ENCODE data around the gene TMCO4.
"Not testable (repeated sequence)": the region's sequence is repeated elsewhere in the genome, so short reads cannot be mapped to it uniquely, and the experiment has no call there.

The TMCO4 gene

DNA sequence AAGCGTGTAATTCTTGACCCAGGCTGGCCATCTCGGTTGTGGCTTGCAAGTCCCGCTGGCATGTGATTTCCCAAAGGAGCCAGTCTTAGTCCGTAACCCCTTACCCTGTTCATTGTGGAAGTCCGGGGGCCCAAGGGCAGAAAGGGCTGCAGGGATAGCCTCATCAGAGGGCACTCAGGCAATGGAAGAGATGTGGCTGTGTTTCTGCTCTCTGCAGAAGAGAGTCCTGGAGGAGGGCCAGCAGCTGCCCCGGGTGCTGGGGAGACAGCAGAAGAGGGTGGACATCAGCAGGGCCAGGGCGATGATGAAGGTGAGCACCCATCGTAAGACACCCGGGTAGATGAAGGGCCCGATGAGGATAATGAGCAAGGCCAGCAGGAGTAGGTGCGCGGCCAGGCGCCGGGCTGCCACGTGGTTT is 14.5 kb upstream of the TMCO4 start:
- in situ Hi-C loops (cut with MboI; ENCODE audit: low sequenced_read_pairs), result no loop called here

DNA sequence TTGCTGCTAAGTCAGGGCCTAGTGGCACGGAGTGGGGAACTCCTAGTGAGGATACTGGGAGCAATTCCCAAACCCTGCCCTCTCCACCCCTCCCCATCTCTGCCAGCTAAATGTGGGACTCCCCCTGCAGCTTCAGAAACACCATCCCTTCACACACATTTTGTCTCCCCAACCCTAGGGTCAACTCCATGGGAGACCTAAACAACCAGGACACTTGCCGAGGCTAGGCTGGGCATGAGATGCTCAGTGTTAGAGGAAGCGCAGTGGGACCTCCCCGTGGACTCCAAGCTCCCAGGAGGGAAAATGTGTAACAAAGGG is 13.9 kb upstream of the TMCO4 start:
- in situ Hi-C loops (cut with MboI; ENCODE audit: low sequenced_read_pairs), result no loop called here

DNA sequence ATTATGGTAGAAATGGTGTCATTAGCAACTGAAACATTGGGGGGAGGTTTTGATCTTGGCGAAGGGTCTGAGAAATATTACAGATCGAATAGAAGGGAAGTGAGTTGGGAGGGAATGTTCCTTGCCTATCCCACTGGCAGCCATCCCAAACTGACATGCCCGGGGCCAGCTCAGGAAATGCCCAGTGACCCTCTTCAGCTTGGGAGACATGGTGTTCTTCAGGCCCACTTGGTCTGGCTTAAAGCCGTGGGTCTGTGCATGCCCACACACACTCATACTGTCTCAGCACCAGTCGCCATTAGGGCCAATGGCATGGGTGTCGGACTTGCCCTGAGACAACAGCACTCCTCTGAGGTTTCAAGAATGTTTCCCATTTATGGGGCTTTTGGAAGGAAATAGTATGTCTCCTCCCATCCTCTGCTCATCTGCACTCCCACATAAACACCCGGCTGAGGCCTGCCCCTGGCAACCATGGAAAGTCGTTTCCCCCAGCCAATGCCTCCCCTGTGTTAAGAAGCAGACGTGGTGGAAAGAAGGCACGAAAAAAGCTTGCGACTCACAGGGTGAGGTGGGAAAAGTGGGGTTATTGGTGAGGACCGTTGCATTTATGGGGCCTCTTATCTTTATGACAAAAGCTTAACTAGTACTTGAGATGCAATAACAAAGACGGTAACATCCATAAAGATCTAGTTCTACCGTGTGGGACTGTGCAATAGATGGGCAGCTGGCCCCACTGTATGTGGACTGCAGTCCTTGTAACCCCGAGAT is 13.3 kb upstream of the TMCO4 start:
- in situ Hi-C loops (cut with MboI; ENCODE audit: low sequenced_read_pairs), result no loop called here

DNA sequence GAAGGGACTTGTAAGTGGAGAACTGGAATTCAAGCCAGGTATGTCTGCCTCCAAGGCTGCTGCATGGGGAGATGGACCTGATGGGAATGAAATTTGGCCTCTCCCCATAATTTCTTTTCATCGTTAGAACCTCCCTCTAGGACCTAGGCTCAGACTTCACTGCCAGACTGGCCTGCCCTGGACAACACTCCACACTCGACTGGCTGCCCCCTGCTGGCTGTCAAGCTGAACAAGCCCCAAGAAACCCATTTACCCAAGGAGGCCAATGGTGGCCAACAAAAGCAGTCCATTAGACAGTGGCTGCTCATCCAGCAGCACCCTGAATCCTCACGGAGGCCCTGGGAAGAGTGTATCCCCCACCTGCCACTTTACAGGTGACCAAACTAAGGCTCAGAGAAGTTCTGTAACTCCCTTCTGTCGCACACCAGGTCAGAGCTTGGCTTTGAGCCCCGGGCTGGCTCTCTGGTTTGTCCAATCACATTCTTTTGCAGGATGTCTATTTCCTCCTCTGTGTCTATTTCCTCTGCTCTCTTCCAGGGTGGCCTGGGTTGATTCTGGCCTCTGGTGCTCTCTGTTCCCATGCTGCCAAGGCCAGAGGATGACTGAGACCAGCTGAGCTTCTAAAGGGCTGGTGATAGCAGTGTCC is 11.6 kb upstream of the TMCO4 start:
- in situ Hi-C loops (cut with MboI; ENCODE audit: low sequenced_read_pairs), result no loop called here

DNA sequence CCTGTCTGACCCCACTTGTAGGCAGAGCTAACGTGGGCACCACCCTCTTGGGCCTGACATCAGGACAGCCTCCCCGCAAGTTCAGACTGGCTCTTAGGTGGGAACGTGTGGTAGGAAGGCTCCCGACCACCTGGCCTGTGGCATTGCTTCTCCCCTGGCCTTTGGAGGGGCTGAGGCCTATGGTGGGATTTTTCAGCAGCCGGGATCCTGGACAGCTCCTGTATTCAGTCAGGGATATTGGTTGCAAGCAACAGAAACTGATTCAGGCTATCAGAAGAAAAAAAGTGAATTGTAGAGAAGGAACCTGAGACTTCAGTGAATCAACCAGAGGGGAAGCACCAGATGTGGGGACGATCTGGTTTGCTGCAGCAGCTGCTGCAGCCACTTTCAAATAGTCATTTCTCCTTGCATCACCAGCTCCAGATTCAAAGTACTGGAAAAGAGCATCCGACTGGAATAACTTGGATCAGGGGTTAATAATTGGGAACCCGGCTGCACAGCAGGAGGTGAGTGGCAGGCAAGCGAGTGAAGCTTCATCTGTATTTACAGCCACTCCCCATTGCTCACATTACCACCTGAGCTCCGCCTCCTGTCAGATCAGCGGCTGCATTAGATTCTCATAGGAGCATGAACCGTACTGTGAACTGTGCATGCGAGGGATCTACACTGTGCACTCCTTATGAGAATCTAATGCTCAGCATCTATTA is 9.5 kb upstream of the TMCO4 start:
- in situ Hi-C loops (cut with MboI; ENCODE audit: low sequenced_read_pairs), result no loop called here

DNA sequence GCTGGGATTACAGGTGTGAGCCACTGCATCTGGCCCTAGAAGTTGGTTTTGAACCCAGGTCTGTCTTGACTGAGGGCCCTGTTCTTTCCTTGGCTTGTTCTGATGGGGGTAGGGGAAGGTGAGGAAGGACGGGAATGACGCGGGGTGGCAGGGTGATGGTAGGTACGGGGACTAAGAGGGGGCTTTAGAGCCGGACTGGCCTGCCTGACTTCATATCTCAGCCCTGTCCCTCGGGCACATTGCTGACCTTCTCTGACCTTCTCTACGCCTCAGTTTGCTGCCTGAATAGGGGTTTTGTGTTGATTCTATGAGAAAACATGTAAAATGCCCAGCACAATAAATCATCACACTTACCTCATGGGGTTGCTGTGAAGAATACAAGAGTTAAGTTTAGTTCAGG is 8.6 kb upstream of the TMCO4 start:
- in situ Hi-C loops (cut with MboI; ENCODE audit: low sequenced_read_pairs), result no loop called here

DNA sequence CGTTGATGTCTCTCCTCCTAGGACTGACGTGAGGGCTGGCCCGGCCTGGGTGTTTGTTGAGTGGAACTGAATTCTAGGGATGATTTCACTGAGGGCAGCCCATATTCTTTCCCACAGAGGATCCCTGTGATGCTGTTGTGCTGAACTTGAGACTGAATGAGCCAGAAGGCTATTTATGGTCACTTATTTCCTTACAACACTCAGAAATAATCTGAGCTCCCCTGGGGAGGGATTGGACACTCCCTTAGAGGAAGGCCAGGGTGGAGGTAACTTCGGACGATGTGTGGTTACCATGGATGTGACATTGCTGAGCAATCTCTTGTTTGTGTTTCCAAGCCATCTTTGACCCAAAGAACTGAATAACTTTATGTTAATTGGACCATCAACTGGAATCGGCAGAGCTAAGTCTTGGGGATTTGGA is 5.1 kb upstream of the TMCO4 start:
- in situ Hi-C loops (cut with MboI; ENCODE audit: low sequenced_read_pairs), result no loop called here

DNA sequence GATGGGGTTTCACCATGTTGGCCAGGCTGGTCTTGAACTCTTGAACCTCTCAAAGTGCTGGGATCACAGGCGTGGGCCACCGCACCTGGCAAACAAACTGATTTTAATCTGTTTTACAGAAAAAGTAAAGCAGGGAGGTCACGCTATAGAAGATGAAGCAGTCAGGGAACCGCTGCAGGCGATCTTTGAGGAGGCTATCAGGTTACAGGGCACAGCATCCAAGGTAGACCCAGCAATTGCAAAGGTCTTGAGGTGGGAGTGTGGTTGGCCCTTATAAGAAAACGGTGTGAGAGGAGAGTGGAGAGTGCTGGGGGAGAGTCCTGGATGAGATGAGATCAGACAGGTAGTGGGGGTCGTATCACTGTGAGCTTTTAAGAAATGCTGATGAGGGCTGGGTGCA is 2.6 kb upstream of the TMCO4 start:
- in situ Hi-C loops (cut with MboI; ENCODE audit: low sequenced_read_pairs), result no loop called here

DNA sequence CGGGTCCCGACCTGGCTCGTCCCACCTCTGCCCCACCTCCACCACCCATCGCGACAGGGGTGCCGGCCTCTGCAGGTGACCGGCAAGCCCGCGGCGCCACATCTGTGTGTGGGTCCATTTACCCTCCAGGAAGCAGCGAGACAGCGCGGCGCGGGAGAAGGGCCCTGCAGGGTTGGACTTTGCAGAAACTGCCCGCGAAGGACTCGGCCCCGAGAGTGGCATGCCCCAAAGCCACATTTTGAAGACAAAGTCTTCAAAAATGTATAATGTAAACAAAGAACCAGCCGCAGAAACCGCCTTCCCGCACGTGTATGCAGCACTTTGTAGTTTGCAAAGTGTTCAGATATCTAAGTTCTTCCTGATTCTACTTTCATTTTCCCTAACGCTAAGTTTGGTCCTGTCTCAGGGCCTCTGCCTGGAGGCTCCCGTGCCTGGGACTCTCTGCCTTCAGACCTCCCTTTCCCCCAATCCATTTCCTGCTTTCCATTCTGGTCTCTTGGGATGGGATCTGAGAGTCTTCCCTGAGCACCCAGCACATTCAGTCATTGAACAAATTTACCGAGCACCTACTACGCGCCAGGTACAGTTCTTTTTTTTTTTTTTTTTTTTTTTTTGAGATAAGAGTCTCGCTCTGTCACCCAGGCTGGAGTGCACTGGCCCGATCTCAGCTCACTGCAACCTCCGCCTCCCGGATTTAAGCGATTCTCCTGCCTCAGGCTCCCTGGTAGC is 524 bp upstream of the TMCO4 start:
- in situ Hi-C loops (cut with MboI; ENCODE audit: low sequenced_read_pairs), result no loop called here

DNA sequence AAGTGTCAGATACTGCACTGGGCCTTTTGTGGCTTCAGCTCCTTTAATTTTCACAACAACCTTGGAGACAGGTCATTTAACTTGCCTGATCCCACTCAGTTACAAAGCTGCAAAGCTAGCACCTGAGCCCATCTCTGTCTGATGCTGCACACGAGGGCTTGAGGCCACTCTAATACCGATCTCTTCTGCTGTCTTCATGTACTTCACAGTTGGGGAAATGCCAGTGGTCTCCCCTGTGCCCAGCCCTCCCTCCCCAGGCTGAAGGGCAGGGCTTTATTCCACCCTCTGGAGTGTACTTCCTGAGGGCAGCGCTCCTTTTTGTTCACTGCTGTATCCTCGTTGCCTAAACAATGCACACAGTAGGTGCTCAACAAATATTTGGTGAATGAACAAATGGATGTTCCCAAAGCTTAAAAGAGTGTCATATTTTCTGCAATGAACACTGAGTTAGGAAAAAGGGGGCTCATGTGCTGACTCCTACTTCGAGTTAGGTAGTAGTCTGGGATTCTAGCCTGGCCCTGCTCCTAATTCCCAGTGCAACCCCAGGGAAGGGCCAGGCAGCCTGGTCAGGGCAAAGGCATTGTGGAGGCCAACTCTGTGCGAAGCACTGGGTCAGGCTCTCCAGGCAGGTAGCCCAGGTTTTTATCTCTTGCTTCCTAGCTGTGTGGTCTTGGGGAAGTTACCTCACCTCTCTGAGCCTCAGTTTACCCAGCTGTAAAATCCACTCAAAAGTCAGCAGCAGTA is 1.1 kb downstream of the TMCO4 start:
- in situ Hi-C loops (cut with MboI; ENCODE audit: low sequenced_read_pairs), result no loop called here

DNA sequence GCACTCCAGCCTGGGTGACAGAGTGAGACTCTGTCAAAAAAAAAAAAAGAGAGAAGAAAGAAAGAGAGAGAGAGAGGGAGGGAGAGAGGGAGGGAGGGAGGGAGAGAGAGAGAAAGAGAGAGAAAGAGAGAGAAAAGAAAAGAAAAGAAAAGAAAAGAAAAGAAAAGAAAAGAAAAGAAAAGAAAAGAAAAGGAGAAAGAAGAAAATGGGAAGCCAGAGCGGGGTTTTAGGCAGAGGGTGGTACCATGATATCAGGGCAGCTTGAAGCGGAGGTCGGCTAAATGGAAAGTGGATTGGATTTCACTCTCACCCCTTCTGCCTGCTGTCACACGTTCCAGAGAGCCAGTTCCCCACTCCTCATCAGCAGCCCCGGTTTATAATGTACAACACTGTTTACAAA is 1.9 kb downstream of the TMCO4 start:
- in situ Hi-C loops (cut with MboI; ENCODE audit: low sequenced_read_pairs), result no loop called here

DNA sequence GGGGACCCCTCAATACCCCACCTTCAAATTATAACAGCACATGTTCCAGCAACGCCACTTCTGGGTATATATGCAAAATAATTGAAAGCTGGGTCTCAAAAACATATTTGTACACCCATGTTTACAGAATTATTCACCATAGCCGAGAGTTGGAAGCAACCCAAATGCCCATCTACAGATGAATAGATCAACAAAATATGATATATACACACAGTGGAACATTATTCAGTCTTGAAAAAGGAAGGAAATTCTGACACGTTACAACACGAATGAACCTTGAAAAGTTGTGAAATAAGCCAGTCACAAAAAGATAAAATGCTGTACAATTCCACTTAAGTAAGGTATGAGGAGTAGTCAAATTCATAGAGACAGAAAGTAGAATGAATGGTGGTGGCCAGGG is 5.1 kb downstream of the TMCO4 start:
- in situ Hi-C loops (cut with MboI; ENCODE audit: low sequenced_read_pairs), result no loop called here

DNA sequence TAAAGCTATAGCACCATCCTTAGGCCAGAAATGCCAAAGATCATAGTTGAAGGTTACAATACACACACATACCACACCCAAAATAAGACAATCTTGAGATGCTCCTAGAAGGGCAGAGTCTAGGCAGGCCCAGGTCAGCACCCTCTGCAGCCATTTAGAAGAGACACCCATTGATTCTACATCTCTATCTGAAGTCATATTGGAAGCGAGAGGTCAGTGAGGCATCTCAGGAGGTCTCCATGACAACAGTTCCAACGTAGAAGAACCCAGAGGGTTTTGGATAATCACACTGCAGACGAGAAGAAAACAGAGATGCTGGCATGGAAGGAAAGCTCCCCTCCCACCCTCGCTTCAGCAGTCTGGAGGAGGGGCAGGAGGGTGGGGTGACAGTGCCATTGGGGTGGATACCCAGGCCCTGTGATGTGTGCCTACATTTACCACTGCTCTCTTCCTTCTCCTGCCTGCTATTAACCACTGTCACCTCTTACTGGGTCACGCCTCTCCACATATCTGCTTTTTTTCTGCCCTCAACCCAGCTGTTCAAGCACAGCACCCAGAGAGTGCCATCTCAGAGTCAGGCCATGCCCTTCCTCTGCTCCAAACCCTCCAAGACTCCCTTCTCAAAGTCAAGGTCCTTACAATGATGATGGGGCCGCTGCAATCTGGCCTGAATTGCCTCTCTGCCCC is 6.2 kb downstream of the TMCO4 start:
- in situ Hi-C loops (cut with MboI; ENCODE audit: low sequenced_read_pairs), result no loop called here

DNA sequence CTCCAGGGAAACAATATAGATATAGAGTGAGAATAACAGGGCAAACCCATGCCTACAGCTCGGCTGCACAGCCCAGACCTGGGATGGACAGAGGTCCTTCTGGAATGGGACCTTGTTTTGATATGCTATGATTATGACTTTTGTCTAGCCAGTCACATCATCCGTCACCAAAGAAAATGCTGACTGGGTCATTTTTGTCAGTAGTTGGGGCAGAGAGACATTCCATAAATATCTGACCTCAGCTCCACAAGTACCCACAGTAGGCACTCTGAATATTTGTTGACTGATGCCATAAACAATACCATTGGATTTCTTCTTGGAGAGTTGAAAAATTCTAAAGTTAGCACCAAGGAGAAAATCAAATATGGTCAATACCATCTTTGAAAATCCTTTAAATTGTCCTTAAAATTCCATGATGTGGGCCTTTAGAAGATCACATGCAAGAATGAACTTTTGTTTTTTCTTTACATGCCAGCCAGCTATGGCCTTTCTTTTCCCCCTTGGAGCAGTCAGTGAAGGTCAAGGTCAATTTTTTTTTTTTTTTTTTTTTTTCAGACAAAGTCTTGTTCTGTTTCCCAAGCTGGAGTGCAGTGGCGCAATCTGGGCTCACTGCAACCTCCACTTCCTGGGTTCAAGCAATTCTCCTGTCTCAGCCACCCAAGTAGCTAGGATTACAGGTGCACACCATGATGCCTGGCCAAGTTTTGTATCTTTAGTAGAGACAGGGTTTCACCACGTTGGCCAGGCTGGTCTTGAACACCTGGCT is 7.3 kb downstream of the TMCO4 start:
- in situ Hi-C loops (cut with MboI; ENCODE audit: low sequenced_read_pairs), result no loop called here

DNA sequence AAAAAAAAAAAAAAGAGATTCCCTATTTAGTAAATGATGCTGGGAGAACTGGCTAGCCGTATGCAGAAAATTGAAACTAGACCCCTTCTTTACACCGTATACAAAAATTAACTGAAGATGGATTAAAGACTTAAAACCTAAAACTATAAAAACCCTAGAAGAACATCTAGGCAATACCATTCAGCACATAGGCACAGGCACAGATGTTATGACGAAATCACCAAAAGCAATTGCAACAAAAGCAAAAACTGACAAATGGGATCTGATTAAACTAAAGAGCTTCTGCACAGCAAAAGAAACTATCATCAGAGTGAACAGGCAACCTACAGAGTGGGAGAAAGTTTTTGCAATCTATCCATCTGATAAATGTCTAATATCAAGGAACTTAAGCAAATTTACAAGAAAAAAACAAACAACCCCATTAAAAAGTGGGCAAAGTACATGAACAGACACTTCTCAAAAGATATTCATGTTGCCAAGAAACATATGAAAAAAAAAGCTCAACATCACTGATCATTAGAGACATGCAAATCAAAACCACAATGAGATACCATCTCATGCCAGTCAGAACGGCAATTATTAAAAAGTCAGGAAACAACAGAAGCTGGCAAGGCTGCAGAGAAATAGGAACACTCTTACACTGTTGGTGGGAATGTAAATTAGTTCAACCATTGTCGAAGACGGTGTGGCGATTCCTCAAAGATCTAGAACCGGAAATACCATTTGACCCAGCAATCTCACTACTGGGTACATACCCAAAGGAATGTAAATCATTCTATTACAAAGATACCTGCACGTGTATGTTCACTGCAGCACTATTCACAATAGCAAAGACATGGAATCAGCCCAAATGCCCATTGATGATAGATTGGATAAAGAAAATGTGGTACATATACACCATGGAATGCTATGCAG is 9.4 kb downstream of the TMCO4 start:
- in situ Hi-C loops (cut with MboI; ENCODE audit: low sequenced_read_pairs), result not testable (repeated sequence)

DNA sequence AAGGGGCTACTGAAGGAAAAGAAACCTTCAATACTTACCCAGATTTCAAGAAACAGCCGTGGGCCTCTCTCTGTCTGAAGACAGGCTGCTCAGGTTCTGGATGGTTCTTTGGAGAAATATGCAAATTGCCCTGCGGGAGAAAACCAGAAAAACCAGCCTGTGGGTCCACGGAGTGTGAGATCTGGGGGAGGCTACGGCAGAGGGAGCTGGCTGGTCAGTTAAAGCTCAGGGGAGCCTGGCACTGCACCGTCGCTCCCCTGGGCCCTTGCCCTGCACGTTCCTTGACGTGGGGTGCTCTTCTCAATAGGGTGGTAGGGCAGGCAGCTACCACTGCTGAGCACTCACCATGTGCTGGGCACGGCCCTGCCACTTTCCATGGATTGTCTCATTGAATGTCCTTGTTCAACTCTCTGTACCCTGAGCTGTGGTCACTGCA is 12.7 kb downstream of the TMCO4 start:
- in situ Hi-C loops (cut with MboI; ENCODE audit: low sequenced_read_pairs), result no loop called here

DNA sequence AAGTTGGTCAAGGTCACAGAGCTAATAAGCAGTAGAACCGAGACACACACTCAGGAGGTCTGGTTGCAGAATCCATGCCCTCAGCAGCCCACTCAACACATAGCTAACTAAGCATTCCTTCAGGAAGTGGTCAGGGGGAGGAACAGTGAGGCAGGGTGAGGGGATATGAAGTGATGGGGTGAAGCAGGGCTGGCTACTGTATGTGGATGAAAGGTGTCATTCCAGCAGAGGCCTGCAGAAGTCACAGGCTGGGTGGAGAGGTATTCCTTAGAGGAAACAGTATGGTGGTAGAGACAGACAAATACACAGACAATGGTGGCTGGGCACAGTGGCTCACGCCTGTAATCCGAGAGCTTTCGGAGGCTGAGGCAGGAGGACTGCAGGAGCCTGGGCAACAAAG is 14.1 kb downstream of the TMCO4 start:
- in situ Hi-C loops (cut with MboI; ENCODE audit: low sequenced_read_pairs), result no loop called here

DNA sequence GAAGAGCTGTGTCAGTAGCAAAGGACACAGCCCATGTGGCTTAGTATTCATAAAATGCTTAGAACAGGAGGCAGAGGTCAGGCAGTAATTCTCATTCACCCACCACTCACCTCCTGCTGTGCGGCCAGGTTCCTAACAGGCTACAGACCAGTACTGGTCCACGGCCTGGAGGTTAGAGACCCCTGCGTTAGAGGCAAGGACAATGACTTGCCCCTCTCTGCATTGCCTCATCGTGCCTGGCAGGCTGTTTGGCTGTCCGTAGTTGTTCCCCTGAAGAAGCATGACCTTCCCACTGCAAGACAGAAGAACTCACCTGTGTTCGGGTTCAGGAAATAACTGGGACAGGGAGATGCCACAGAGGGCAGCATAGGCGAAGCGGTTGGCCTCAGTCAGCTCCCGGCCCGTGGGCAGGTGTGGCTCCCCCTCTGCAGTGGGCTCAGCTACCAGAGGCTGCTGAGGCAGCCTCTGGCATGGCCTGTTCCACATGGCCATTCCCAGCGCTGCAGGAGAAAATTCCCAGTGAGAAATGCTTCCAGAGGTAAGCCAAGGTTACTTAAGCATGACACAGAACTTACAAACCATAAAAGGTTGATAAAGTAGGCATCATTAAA is 19.3 kb downstream of the TMCO4 start:
- in situ Hi-C loops (cut with MboI; ENCODE audit: low sequenced_read_pairs), result no loop called here
